ENCODE measurements around the gene SH3D19. TPM values are rescaled to one million over a fixed set of nuclear protein-coding genes. Genes with fewer than 3 reads are reported as not detected.
"Not testable (repeated sequence)": the region's sequence is repeated elsewhere in the genome, so short reads cannot be mapped to it uniquely, and the experiment has no call there.

SH3D19 gene
- total RNA-seq, 2 experiments from 2014 or later, result not detected

GRCh38 chr4:151114986-151115385 lies 210.4 kb downstream of the SH3D19 start:
- CTCF ChIA-PET, result interaction anchor here (1.2 kb wide), 1 partner anchor 1990 kb away, joined by 3 read pairs; no protein-coding TSS in a partner anchor
- POLR2A ChIA-PET, result no interaction called here

- POLR2A ChIA-PET, result no interaction called here
- CTCF ChIA-PET, result no interaction called here
Measured at GRCh38 chr4:151114338-151114737, 211.1 kb downstream of the SH3D19 start.

- ChIA-PET CTCF (interaction anchor here (0.7 kb wide), 2 partner anchors 626 to 653 kb away, joined by 3 to 4 read pairs; no protein-coding TSS in a partner anchor), POLR2A (interaction anchor here (0.7 to 1.0 kb wide), 2 partner anchors 10 to 153 kb away, joined by 3 to 4 read pairs; no protein-coding TSS in a partner anchor)
Measured at GRCh38 chr4:151110236-151110635, 215.2 kb downstream of the SH3D19 start.

- ChIA-PET POLR2A (no interaction called here), CTCF (no interaction called here)
Measured at GRCh38 chr4:151107063-151107462, 218.3 kb downstream of the SH3D19 start.

GRCh38 chr4:151105454-151106032 lies 219.9 kb downstream of the SH3D19 start:
- ChIA-PET POLR2A (interaction anchor here (0.7 kb wide), 1 partner anchor 237 kb away, joined by 3 read pairs; no protein-coding TSS in a partner anchor), CTCF (no interaction called here)

GRCh38 chr4:151104621-151105020 lies 220.8 kb downstream of the SH3D19 start:
- ChIA-PET POLR2A (interaction anchor here (0.6 kb wide), 1 partner anchor 8 kb away, joined by 6 read pairs; no protein-coding TSS in a partner anchor), CTCF (no interaction called here)

- ChIA-PET POLR2A (no interaction called here), CTCF (no interaction called here)
Measured at GRCh38 chr4:151103758-151104157, 221.6 kb downstream of the SH3D19 start.

GRCh38 chr4:151100531-151100930 lies 224.9 kb downstream of the SH3D19 start:
- ChIA-PET POLR2A (interaction anchor here (1.1 to 3.3 kb wide), 2 partner anchors 9 to 85 kb away, joined by 3 to 16 read pairs; partner anchors contain the start of gene LRBA), CTCF (interaction anchor here (1.0 kb wide), 1 partner anchor 71 kb away, joined by 3 read pairs; no protein-coding TSS in a partner anchor)

- ChIA-PET CTCF (interaction anchor here (1.0 to 1.4 kb wide), 2 partner anchors 17 to 70 kb away, joined by 3 to 4 read pairs; no protein-coding TSS in a partner anchor), POLR2A (interaction anchor here (1.1 to 3.3 kb wide), 2 partner anchors 10 to 84 kb away, joined by 3 to 16 read pairs; partner anchors contain the start of gene LRBA)
Measured at GRCh38 chr4:151099976-151100417, 225.4 kb downstream of the SH3D19 start.

GRCh38 chr4:151099229-151099975 lies 226.0 kb downstream of the SH3D19 start, which contains the start of gene RPS3A:
Gene RPS3A (plus strand): TSS chr4:151099628. CDS start chr4:151099653, 25 bp downstream.
- ChIA-PET POLR2A (interaction anchor here (0.6 to 3.3 kb wide), 6 partner anchors 10 to 1359 kb away, joined by 3 to 16 read pairs (median 3); partner anchors contain the start of gene LRBA), CTCF (interaction anchor here (0.7 to 1.4 kb wide), 4 partner anchors 11 to 81 kb away, joined by 3 to 4 read pairs (median 3); no protein-coding TSS in a partner anchor)

- ChIA-PET CTCF (interaction anchor here (0.7 to 1.4 kb wide), 5 partner anchors 11 to 80 kb away, joined by 3 to 4 read pairs (median 3); no protein-coding TSS in a partner anchor), POLR2A (interaction anchor here (0.7 to 3.3 kb wide), 3 partner anchors 83 to 279 kb away, joined by 3 to 16 read pairs (median 4); partner anchors contain the start of gene LRBA)
Measured at GRCh38 chr4:151098979-151099228, 226.5 kb downstream of the SH3D19 start.

- POLR2A ChIA-PET, result interaction anchor here (3.3 kb wide), 1 partner anchor 82 kb away, joined by 16 read pairs; the partner anchor contains the start of gene LRBA
Measured at GRCh38 chr4:151097759-151098158, 227.6 kb downstream of the SH3D19 start.

GRCh38 chr4:151095142-151095541 lies 230.3 kb downstream of the SH3D19 start:
- ChIA-PET CTCF (no interaction called here), POLR2A (no interaction called here)

More at GRCh38 chr4:151097759-151098158, 227.6 kb downstream of the SH3D19 start:
- CTCF ChIA-PET, result no interaction called here

- POLR2A ChIA-PET, result no interaction called here
- CTCF ChIA-PET, result no interaction called here
Measured at GRCh38 chr4:151094290-151094751, 231.1 kb downstream of the SH3D19 start.

GRCh38 chr4:151093203-151093602 lies 232.2 kb downstream of the SH3D19 start:
- ChIA-PET POLR2A (no interaction called here), CTCF (no interaction called here)

GRCh38 chr4:151092488-151092887 lies 232.9 kb downstream of the SH3D19 start:
- ChIA-PET POLR2A (no interaction called here), CTCF (no interaction called here)

- CTCF ChIA-PET, result no interaction called here
Measured at GRCh38 chr4:151091047-151091446, 234.4 kb downstream of the SH3D19 start.

GRCh38 chr4:151087467-151087866 lies 237.9 kb downstream of the SH3D19 start:
- ChIA-PET POLR2A (no interaction called here), CTCF (no interaction called here)

More at GRCh38 chr4:151091047-151091446, 234.4 kb downstream of the SH3D19 start:
- POLR2A ChIA-PET, result interaction anchor here (0.6 kb wide), 1 partner anchor 61 kb away, joined by 3 read pairs; no protein-coding TSS in a partner anchor

- CTCF ChIA-PET, result interaction anchor here (1.0 kb wide), 1 partner anchor 31 kb away, joined by 4 read pairs; no protein-coding TSS in a partner anchor
- POLR2A ChIA-PET, result not testable (repeated sequence)
Measured at GRCh38 chr4:151077978-151078377, 247.4 kb downstream of the SH3D19 start.

- CTCF ChIA-PET, result interaction anchor here (0.6 to 0.9 kb wide), 2 partner anchors 9 to 707 kb away, joined by 3 to 6 read pairs; no protein-coding TSS in a partner anchor
Measured at GRCh38 chr4:151074416-151074916, 250.9 kb downstream of the SH3D19 start.

More at GRCh38 chr4:151074416-151074916, 250.9 kb downstream of the SH3D19 start:
- POLR2A ChIA-PET, result no interaction called here

Measured in activated CD8-positive, alpha-beta memory T cell treated with anti-CD3 and anti-CD28 coated beads for 36 hours (primary cell).